H1 (cell line): ENCODE data around the gene TTLL1. TPM values are rescaled to one million over a fixed set of nuclear protein-coding genes. Genes with fewer than 3 reads are reported as not detected.
A peak's percentile ranks its signal among the peaks of the same experiment; 100 is the strongest.

Source experiments
- CTCF ChIA-PET: fragments of 300-600 bp; sonication (Branson Sonifier 250); formaldehyde crosslinking; loops from one replicate; lab custom pipeline; 2021; ENCODE audit not compliant: partially characterized antibody; lab: Charles Lee
- POLR2A ChIA-PET: fragments of 300-600 bp; sonication (Branson Sonifier 250); formaldehyde crosslinking; loops from one replicate; lab custom pipeline; 2021; ENCODE audit warnings: inconsistent platforms; ENCODE audit not compliant: partially characterized antibody; lab: Charles Lee
- DNase-seq, 2 experiments: peaks; one replicate each; pipeline versions ENCODE4 v3.0.0 to v3.0.0-alpha.2; 2010 to 2022; ENCODE audit warnings: low spot score in 2 of 2, low read depth in 1 of 2, mixed read lengths in 1 of 2
- FAIRE-seq: peaks from 2 replicates; lab custom pipeline; 2011; peaks lifted over from hg19 to GRCh38; lab: Jason Lieb, UNC
- H2AFZ ChIP-seq: 2 replicates; pipeline ENCODE4 v1.8.1; 2012; ENCODE audit warnings: low read length, inconsistent platforms
- H2AK5ac ChIP-seq: 2 replicates; pipeline ENCODE4 v1.6.1; 2013; ENCODE audit warnings: low read depth, low read length
- H2BK120ac ChIP-seq: replicated peaks from 2 replicates; pipeline ENCODE3; 2013; ENCODE audit warnings: low read depth, low read length, inconsistent platforms
- H2BK12ac ChIP-seq: 2 replicates; pipeline ENCODE4 v1.6.1; 2013; ENCODE audit warnings: low read depth, low read length
- H2BK15ac ChIP-seq: 2 replicates; pipeline ENCODE4 v1.6.1; 2013; ENCODE audit warnings: low read length
- H2BK20ac ChIP-seq: 2 replicates; pipeline ENCODE4 v1.6.1; 2013; ENCODE audit warnings: low read length
- H2BK5ac ChIP-seq: 2 replicates; pipeline ENCODE4 v1.6.1; 2013; ENCODE audit warnings: low read depth, low read length
- H3K14ac ChIP-seq: 2 replicates; pipeline ENCODE4 v1.6.1; 2013; ENCODE audit warnings: inconsistent platforms; ENCODE audit not compliant: insufficient read length
- H3K18ac ChIP-seq: 2 replicates; pipeline ENCODE4 v1.6.1; 2013; ENCODE audit warnings: low read length; ENCODE audit errors: extremely low read depth
- H3K23ac ChIP-seq: 2 replicates; pipeline ENCODE4 v1.6.1; 2013; ENCODE audit warnings: inconsistent platforms; ENCODE audit not compliant: insufficient read length
- H3K23me2 ChIP-seq: 2 replicates; pipeline ENCODE4 v1.6.1; 2013; ENCODE audit warnings: low read depth, low read length
- H3K27ac ChIP-seq: 2 replicates; pipeline ENCODE4 v1.6.1; 2011; ENCODE audit warnings: low read depth, low read length, inconsistent platforms
- H3K27me3 ChIP-seq, 4 experiments: replicated peaks in 1 of 4; 1 replicate in 1 of 4; 2 replicates in 3 of 4; pipeline versions ENCODE4 v1.6.1 to v1.8.1; 2011 to 2013; ENCODE audit warnings: low read length in 3 of 4, mild to moderate bottlenecking in 3 of 4, inconsistent platforms in 2 of 4, mixed read lengths in 2 of 4, moderate library complexity in 1 of 4; ENCODE audit not compliant: control insufficient read depth in 3 of 4, insufficient read depth in 3 of 4; ENCODE audit errors: extremely low read depth in 1 of 4
- H3K36me3 ChIP-seq, 4 experiments: 2 replicates each; pipeline versions ENCODE4 v1.6.1 to v1.8.1; 2011 to 2013; ENCODE audit warnings: mild to moderate bottlenecking in 4 of 4, low read length in 3 of 4, moderate library complexity in 2 of 4, control low read depth in 1 of 4, inconsistent platforms in 1 of 4; ENCODE audit not compliant: insufficient read depth in 4 of 4, control insufficient read depth in 2 of 4
- H3K4ac ChIP-seq: replicated peaks from 2 replicates; pipeline ENCODE3; 2013; ENCODE audit warnings: low read length, low read depth, mixed read lengths, inconsistent platforms; ENCODE audit not compliant: insufficient read length
- H3K4me1 ChIP-seq, 4 experiments: replicated peaks in 1 of 4; 1 replicate in 1 of 4; 2 replicates in 3 of 4; pipeline versions ENCODE4 v1.6.1 to v1.8.1; 2011 to 2013; ENCODE audit warnings: low read length in 3 of 4, inconsistent platforms in 2 of 4, mixed read lengths in 1 of 4; ENCODE audit not compliant: insufficient read depth in 4 of 4, control insufficient read depth in 3 of 4
- H3K4me2 ChIP-seq, 2 experiments: 2 replicates each; pipeline versions ENCODE4 v1.6.1 to v1.8.1; 2011 to 2013; ENCODE audit warnings: low read depth in 2 of 2, low read length in 2 of 2, control low read depth in 1 of 2, inconsistent platforms in 1 of 2, mild to moderate bottlenecking in 1 of 2; ENCODE audit not compliant: insufficient read depth in 1 of 2
- H3K4me3 ChIP-seq, 4 experiments: fragments of 200-600, 300-600 bp in 1 of 4; sonication (generic), shearing (Covaris generic), sonication (Bioruptor Twin) in 1 of 4; 2 replicates each; pipeline versions ENCODE4 v1.5.1 to v1.8.1; 2011 to 2016; ENCODE audit warnings: low read length in 4 of 4, low read depth in 3 of 4, control low read depth in 2 of 4, inconsistent platforms in 2 of 4, mild to moderate bottlenecking in 2 of 4, mixed read lengths in 1 of 4, moderate library complexity in 1 of 4; ENCODE audit not compliant: insufficient read depth in 2 of 4; ENCODE audit errors: extremely low read depth in 1 of 4
- H3K56ac ChIP-seq: replicated peaks from 2 replicates; pipeline ENCODE3; 2013; ENCODE audit warnings: low read depth, mild to moderate bottlenecking, mixed read lengths, low read length, inconsistent platforms; ENCODE audit not compliant: insufficient read length
- H3K79me1 ChIP-seq: 2 replicates; pipeline ENCODE4 v1.6.1; 2013; ENCODE audit warnings: low read depth, low read length, control low read depth
- H3K79me2 ChIP-seq, 2 experiments: 2 replicates each; pipeline versions ENCODE4 v1.6.1 to v1.8.1; 2012 to 2013; ENCODE audit warnings: low read length in 2 of 2, mild to moderate bottlenecking in 2 of 2, inconsistent platforms in 1 of 2; ENCODE audit not compliant: insufficient read depth in 2 of 2, control insufficient read depth in 1 of 2
- H3K9ac ChIP-seq, 4 experiments: replicated peaks in 1 of 4; 1 replicate in 1 of 4; 2 replicates in 3 of 4; pipeline versions ENCODE4 v1.6.1 to v1.8.1; 2011 to 2013; ENCODE audit warnings: low read depth in 3 of 4, low read length in 3 of 4, control low read depth in 2 of 4, mild to moderate bottlenecking in 2 of 4, moderate library complexity in 2 of 4, inconsistent platforms in 1 of 4; ENCODE audit errors: extremely low read depth in 1 of 4
- H3K9me3 ChIP-seq, 2 experiments: 2 replicates each; pipeline versions ENCODE4 v1.6.1 to v1.8.1; 2012 to 2013; ENCODE audit warnings: mild to moderate bottlenecking in 2 of 2, moderate library complexity in 2 of 2, control low read depth in 1 of 2, inconsistent platforms in 1 of 2, low read depth in 1 of 2, low read length in 1 of 2, mixed read lengths in 1 of 2; ENCODE audit not compliant: insufficient read depth in 2 of 2
- H4K20me1 ChIP-seq, 2 experiments: replicated peaks in 1 of 2; 2 replicates each; pipeline versions ENCODE3 to v1.8.1; 2011 to 2013; ENCODE audit warnings: inconsistent platforms in 2 of 2, low read length in 2 of 2, mild to moderate bottlenecking in 1 of 2; ENCODE audit not compliant: insufficient read depth in 2 of 2, control insufficient read depth in 1 of 2
- H4K5ac ChIP-seq: 2 replicates; pipeline ENCODE4 v1.6.1; 2013; ENCODE audit warnings: low read length, low read depth, mixed read lengths, inconsistent platforms; ENCODE audit not compliant: insufficient read length
- H4K8ac ChIP-seq: 2 replicates; pipeline ENCODE4 v1.8.0; 2013; ENCODE audit warnings: mild to moderate bottlenecking, moderate library complexity, low read length, inconsistent platforms; ENCODE audit not compliant: insufficient read depth; ENCODE audit errors: extremely low read depth
- H4K91ac ChIP-seq: replicated peaks from 2 replicates; pipeline ENCODE3; 2013; ENCODE audit warnings: low read length, mixed read lengths, inconsistent platforms; ENCODE audit not compliant: insufficient read length
- BRCA1 ChIP-seq: IDR thresholded peaks from 2 replicates; pipeline ENCODE4 v1.6.1; 2012; ENCODE audit warnings: low read depth, low read length, improper control_type of control experiment
- CBX8 ChIP-seq: fragments of 300-800, 300-1000 bp; sonication (generic); IDR thresholded peaks from 2 replicates; pipeline ENCODE4 v1.7.1; 2016; ENCODE audit warnings: low read depth, low read length, borderline replicate concordance
- CHD1 ChIP-seq: IDR thresholded peaks from 2 replicates; pipeline ENCODE4 v1.6.1; 2012; ENCODE audit warnings: low read depth, low read length, improper control_type of control experiment
- CTCF ChIP-seq, 3 experiments: IDR thresholded peaks; 1 replicate in 2 of 3; 2 replicates in 1 of 3; pipeline versions ENCODE4 v1.5.1 to v1.6.1; 2011; ENCODE audit warnings: low read length in 3 of 3, mild to moderate bottlenecking in 3 of 3, inconsistent platforms in 2 of 3, low read depth in 1 of 3, moderate library complexity in 1 of 3; ENCODE audit not compliant: insufficient read depth in 1 of 3; ENCODE audit errors: control extremely low read depth in 1 of 3
- FOSL1 ChIP-seq: IDR thresholded peaks from 2 replicates; pipeline ENCODE4 v1.6.1; 2011; ENCODE audit warnings: mild to moderate bottlenecking, low read depth, low read length, moderate library complexity; ENCODE audit not compliant: insufficient read depth
- HDAC6 ChIP-seq: IDR thresholded peaks from one replicate; pipeline ENCODE4 v1.7.1; 2012; ENCODE audit warnings: low read depth, mild to moderate bottlenecking, inconsistent platforms, low read length, moderate library complexity
- JUND ChIP-seq: IDR thresholded peaks from 2 replicates; pipeline ENCODE4 v1.6.1; 2011; ENCODE audit warnings: mild to moderate bottlenecking, improper control_type of control experiment, low read length
- KDM4A ChIP-seq: IDR thresholded peaks from one replicate; pipeline ENCODE4 v1.7.1; 2012; ENCODE audit warnings: low read depth, mild to moderate bottlenecking, moderate library complexity, low read length, inconsistent platforms; ENCODE audit not compliant: severe bottlenecking
- RFX5 ChIP-seq: IDR thresholded peaks from 2 replicates; pipeline ENCODE4 v1.6.1; 2011; ENCODE audit warnings: low read depth, low read length, improper control_type of control experiment, borderline replicate concordance
- SIN3A ChIP-seq, 2 experiments: IDR thresholded peaks in 1 of 2; conservative IDR thresholded peaks in 1 of 2; 2 replicates each; pipeline ENCODE4 v1.6.1; 2011 to 2012; ENCODE audit warnings: low read length in 2 of 2, improper control_type of control experiment in 1 of 2, low read depth in 1 of 2, mild to moderate bottlenecking in 1 of 2
- YY1 ChIP-seq: IDR thresholded peaks from 2 replicates; pipeline ENCODE4 v1.6.1; 2011; ENCODE audit warnings: low read depth, mild to moderate bottlenecking, low read length
- WGBS, 2 experiments: shearing (Covaris generic) in 1 of 2; methylation state at CpG; one replicate each; pipeline versions ENCODE4 v1.1.6 to v1.1.7; 2013 to 2015; ENCODE audit warnings: low lambda C conversion rate in 2 of 2, mixed read lengths in 2 of 2, inconsistent platforms in 1 of 2, low coverage in 1 of 2, missing lambda C conversion rate in 1 of 2; ENCODE audit not compliant: insufficient replicate concordance in 2 of 2, insufficient coverage in 1 of 2, insufficient read length in 1 of 2; ENCODE audit errors: extremely low coverage in 1 of 2, missing lambda C conversion rate in 1 of 2; 5-methylcytosine and 5-hydroxymethylcytosine counted together
- polyA plus RNA-seq, 7 experiments: library from polyadenylated mRNA; depleted of rRNA in 3 of 7; stranded (reverse) in 5 of 7; unstranded in 2 of 7; fragments of >200 nt in 5 of 7; fragments of 200-250 nt in 2 of 7; gene quantifications; 1 replicate in 5 of 7; 2 replicates in 1 of 7; 4 replicates in 1 of 7; pipeline versions ENCODE4 v1.2.1 to v1.2.3, GENCODE V29; 2011 to 2013; ENCODE audit warnings: missing spikeins in 2 of 7, mixed read lengths in 2 of 7
- total RNA-seq: library from RNA; stranded (reverse); fragmentation: NEBNext Ultra II Directional; extraction: Animal tissue kit (Norgen Biotek cat#: 25700); gene quantifications from 2 replicates; pipeline ENCODE4 v1.2.1, GENCODE V29; 2021

Gene TTLL1
- total and polyA plus RNA-seq, 2 of the 8 experiments (the other 6 are each of a cell fraction or from before 2014, with no cell fraction given) = 5.0 to 13.8 TPM

- ChIA-PET CTCF (interaction anchor here (0.9 to 1.4 kb wide), 3 partner anchors 14 to 141 kb away, joined by 3 to 5 read pairs (median 3); no protein-coding TSS in a partner anchor), POLR2A (interaction anchor here (1.7 kb wide), 1 partner anchor 22 kb away, joined by 6 read pairs; the partner anchor contains the start of gene PACSIN2)
- no peak overlapping the region for H2AK5ac ChIP-seq
- H3K9ac ChIP-seq = no peak overlapping the region
- no peak overlapping the region for H4K8ac ChIP-seq
- 94% methylated on average over 19 of the region's 19 CpGs; no CpG with 5 or more reads in 1 of the 2 experiments for WGBS, 2 experiments
- H3K56ac ChIP-seq = no peak overlapping the region
- H3K36me3 ChIP-seq = no peaks in the 10 kb centered on the region
- H3K4me3 ChIP-seq = no peak overlapping the region
- no peak overlapping the region for H4K5ac ChIP-seq
- H4K20me1 ChIP-seq = no peaks in the 10 kb centered on the region
- H3K23me2 ChIP-seq = no peaks in the 10 kb centered on the region
- H3K23ac ChIP-seq = no peak overlapping the region
- H2BK5ac ChIP-seq = no peak overlapping the region
- no peaks in the 10 kb centered on the region for H3K27me3 ChIP-seq
- H3K9me3 ChIP-seq = no peaks in the 10 kb centered on the region; a peak in 1 of 4 replicates
- no peak overlapping the region for H2AFZ ChIP-seq
- FAIRE-seq (peak; percentile 71), DNase-seq (no peak)
- H3K79me1 ChIP-seq = no peaks in the 10 kb centered on the region
- H4K91ac ChIP-seq = no peak overlapping the region
- H3K18ac ChIP-seq = no peak overlapping the region
- no peak overlapping the region for H2BK120ac ChIP-seq
- H2BK15ac ChIP-seq = no peak overlapping the region
- H2BK12ac ChIP-seq = no peak overlapping the region
- no peak overlapping the region for H3K4ac ChIP-seq
- no peaks in the 10 kb centered on the region; a peak in 2 of 7 replicates for H3K4me1 ChIP-seq
- H2BK20ac ChIP-seq = no peak overlapping the region
- H3K27ac ChIP-seq = no peak overlapping the region
- H3K4me2 ChIP-seq = no peak overlapping the region
- H3K79me2 ChIP-seq = no peaks in the 10 kb centered on the region
- no peak overlapping the region for H3K14ac ChIP-seq
- TF ChIP-seq RFX5 (no peak), CHD1 (no peak), JUND (no peak), FOSL1 (no peak), SIN3A (conservative IDR thresholded peaks at IDR 0.05 in 1 of 2, IDR thresholded peaks at IDR 0.05 in 1 of 2; ENCODE audit: low read depth in 1 of 2, low read length in 2 of 2) (no peak), CBX8 (no peak), YY1 (no peak), KDM4A (no peak), BRCA1 (no peak), HDAC6 (no peak), CTCF (IDR thresholded peaks at IDR 0.05; ENCODE audit: control extremely low read depth in 1 of 3, insufficient read depth in 1 of 3, low read depth in 1 of 3, low read length in 3 of 3) (no peak)
Observed at GRCh38 chr22:43036282-43036829, 52.8 kb downstream of the TTLL1 start.
